ENCODE results near the gene OPCML.

DNA sequence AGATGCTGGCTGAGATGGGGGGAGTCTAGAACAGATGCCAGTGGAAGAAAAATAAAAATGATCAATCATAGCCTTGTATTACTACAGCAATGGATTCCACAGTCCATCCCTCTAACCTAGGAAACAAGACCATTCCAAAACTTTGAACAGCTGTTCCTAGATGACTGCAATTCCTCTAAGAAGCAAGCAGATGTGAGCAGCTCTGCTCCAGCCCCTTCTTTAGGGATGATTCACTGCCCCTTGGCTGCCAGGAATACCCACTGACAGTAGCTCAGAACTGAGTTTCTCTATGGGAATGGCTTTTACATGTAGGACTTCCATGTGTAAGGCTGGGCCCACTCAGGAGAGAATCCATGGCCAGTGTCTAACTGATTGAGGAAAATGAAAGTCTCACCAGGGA is 943.9 kb downstream of the OPCML start:
- TF ChIP-seq CTCF (IDR thresholded peaks at IDR 0.05) = no peak
- no peak for TF ChIP-seq ZFX (IDR thresholded peaks at IDR 0.05; ENCODE audit: borderline replicate concordance)
